Middle frontal gyrus (tissue), 1 donor: ENCODE measurements around the gene LMOD2.
"Not testable (repeated sequence)": the region's sequence is repeated elsewhere in the genome, so short reads cannot be mapped to it uniquely, and the experiment has no call there.

Source experiments
- DNase-seq: peaks from one replicate; pipeline ENCODE4 v3.0.0-alpha.2; 2015; ENCODE audit warnings: low spot score; ENCODE audit errors: extremely low spot score

Gene LMOD2, protein sequence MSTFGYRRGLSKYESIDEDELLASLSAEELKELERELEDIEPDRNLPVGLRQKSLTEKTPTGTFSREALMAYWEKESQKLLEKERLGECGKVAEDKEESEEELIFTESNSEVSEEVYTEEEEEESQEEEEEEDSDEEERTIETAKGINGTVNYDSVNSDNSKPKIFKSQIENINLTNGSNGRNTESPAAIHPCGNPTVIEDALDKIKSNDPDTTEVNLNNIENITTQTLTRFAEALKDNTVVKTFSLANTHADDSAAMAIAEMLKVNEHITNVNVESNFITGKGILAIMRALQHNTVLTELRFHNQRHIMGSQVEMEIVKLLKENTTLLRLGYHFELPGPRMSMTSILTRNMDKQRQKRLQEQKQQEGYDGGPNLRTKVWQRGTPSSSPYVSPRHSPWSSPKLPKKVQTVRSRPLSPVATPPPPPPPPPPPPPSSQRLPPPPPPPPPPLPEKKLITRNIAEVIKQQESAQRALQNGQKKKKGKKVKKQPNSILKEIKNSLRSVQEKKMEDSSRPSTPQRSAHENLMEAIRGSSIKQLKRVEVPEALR

DNA sequence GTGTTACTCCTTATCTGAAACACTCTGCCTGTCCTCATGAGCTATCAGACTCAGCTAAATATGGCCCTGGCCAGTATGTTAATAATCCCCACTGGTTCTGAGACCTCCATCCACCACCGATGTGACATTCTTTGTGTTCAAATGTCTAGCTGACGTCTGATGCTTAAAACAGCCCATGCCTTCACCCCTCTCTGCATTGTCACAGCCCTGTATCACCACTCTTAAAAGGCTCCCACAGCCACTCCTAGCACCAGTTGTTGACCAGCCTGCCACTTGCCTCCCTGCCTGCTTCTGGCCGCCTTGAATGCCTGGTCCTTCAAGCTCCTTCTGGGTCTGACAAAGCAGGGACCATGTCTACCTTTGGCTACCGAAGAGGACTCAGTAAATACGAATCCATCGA is at the start of gene LMOD2:
Gene LMOD2 (plus strand): TSS at position 253 of the 400 bp plus-strand sequence. CDS start 98 bp downstream, at position 351.
- no peak for DNase-seq

DNA sequence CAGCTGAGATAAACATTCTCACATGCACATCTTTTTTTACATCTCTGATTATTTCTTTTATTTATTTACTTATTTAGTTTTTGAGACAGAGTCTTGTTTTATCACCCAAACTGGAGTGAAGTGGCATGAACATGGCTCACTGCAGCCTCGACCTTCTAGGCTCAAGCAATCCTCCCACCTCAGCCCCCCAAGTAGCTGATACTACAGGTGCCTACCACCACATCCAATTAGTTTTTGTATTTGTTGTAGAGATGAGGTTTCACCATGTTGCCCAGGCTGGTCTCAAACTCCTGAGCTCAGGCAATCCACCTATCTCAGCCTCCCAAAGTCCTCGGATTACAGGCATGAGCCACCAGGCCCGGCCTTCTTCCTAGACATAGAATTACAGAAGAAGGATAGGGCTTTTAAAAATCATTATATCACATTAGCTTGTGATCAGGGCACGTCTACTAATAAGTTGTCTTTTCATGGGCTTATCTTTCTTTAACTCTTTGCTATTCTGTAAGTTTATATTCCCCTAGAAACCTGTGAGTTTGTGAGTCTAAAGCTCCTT is 48.2 kb upstream of the LMOD2 start:
- no peak for DNase-seq

DNA sequence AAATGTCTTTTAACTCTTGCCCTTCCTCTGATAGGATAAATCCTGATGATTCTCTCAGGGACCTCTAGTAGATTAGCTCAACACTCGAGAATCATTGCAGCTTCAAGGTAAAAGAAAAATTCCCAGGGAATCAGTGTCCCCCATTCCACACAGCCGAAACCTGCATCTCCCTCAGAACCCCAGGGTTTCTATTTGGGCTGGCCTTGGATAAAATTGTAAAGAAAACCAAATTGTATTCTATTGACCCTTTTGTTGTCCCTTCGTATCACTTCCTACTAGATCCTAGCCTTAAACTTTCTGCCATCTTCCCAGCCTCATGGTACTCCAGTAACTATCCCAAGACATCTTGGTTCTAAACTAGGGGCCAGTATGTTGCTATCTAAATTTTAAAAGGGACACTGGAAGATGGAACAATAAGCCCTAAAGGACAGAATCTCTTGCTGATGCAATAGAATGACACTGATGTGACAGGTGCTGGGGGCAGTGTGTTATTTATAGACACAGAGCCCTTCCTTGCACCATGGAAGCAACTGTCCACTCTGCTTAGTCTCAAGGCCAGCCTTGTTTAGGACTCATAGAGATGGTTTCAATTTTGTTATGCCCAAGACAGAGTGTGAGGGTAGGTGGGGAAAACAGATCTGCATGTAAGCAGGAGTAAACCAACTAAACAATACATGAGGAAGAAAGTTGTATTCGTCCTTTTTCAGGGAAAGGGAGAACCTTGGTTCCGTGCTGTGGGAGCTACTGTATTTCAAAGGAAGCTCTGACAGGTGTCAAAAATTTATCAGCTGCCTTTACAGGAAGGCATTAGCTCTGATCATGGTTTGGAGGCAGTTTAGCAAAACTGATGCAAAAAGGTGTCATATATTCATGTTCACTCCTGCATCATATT is 46.4 kb upstream of the LMOD2 start:
- DNase-seq: no peak

DNA sequence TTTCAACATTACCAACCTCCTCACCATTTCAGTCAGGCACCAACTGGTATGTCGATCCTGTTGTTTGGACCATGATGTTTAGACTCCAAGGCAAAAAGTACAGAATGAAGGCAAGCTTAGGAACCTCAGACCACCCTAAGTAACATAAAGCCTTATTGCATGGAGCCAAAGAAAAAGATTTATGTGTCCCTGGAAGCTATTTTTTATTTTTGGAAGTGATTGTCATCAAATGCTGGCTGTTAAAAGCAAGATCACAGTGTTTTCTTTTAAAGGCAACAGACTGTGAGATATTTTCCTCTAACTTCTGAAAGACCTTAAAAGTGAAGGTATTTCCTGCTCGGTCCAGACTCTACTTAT is 45.8 kb upstream of the LMOD2 start:
- no peak for DNase-seq

DNA sequence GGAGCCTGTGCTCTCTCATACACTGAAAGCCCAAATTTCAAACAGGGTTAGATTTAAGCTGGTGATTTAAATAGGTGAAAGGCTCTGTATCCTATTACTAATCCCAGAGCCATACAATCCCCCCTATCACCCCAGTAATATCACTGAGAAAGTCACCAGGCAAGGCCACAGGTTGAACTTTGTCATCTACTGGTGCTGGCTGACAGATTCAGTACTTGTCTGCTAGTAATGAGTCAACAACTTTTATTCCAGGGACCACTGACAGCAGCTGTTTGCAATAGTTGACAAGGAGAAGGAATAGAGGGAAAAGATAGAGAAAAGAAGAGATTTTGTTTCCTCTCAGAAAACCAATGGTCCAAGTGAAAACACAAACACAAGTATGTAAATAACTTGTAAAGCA is 43.6 kb upstream of the LMOD2 start:
- DNase-seq: no peak

DNA sequence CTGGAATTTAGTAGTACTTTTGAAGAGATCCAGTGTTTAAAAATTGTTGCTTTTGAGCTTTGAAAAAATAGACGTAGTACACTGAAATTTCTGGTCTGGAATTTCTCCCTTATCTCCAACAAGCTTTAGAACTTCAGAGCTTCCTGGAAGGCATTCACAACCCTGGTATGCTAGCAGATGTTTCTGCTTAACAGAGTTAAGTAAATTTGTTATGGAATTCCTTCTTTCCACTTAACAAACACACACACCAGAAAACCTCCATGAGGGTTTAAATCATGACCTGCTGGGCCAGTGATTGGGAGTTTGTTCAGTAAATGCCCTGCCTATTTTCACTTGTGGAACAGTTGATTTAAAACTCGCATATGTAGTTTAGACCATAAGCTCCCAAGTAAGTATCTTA is 40.3 kb upstream of the LMOD2 start:
- no peak for DNase-seq

DNA sequence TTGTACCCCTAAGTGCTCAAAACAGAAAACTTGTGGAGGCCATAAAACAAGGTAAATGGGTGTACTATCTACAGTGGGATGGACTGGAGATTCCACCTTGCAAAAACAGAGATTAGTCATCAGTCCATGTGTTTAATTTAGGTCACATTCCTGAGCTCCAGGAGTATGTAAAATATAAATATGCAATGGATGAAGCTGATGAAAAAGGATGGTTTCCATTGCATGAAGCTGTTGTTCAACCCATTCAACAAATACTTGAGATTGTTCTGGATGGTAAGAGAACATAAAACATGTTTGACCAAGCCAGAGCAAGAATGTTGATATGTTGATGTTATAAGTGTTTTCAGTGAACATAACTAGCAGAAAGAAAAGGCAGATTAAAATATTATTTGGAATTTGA is 39.4 kb upstream of the LMOD2 start:
- no peak for DNase-seq

DNA sequence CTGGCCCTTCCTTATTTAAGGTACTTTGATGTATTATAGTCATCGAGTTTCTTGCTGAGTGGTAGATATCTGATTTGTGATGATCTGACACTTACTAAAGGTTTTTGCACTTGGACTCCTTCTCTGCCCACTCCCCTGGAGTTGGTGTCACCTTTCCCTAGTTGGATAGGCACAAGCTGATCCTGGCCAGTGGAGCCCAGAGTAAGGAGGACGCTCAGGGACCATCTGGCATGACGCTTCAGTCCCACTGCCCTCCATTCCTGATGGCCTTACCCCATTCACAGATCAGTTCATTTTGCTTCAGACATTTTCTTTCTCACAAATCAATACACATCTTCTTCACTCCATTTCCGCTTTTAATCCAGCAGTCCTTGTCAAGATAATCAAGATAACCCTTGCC is 34.0 kb upstream of the LMOD2 start:
- no peak for DNase-seq

DNA sequence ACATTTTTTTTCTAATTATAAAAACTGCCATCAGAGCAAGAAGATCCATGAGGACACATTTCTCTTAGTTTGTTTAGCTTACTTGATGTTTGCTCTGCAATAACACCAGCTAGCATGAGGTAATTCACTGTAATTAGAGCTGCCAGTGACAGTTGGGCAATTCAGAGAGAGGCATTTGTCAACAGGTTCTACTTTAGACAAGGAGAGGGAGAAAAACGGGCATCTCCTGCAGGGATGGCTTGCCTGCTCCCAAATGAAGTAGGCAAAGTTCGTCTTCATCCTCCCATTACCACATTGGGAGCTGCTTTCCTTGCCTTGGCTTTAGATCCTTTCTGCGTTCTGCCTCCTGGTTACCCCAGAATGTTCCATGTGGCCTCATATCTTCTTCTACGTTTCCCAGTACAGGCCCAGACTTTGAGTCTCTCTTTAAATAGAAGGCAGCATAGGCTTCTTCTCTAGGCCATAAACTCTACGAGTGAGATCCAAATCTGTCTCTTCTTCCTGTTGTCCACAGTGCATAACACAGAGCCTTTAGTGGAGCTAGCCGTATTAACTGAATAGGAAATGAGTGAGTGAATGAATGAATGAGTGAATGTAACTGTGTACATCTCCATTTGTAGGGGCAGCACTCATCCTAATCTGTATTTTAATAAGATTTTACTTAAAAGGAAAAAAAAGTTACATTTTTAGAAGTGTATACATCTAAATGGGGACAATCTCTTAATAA is 32.8 kb upstream of the LMOD2 start:
- no peak for DNase-seq

DNA sequence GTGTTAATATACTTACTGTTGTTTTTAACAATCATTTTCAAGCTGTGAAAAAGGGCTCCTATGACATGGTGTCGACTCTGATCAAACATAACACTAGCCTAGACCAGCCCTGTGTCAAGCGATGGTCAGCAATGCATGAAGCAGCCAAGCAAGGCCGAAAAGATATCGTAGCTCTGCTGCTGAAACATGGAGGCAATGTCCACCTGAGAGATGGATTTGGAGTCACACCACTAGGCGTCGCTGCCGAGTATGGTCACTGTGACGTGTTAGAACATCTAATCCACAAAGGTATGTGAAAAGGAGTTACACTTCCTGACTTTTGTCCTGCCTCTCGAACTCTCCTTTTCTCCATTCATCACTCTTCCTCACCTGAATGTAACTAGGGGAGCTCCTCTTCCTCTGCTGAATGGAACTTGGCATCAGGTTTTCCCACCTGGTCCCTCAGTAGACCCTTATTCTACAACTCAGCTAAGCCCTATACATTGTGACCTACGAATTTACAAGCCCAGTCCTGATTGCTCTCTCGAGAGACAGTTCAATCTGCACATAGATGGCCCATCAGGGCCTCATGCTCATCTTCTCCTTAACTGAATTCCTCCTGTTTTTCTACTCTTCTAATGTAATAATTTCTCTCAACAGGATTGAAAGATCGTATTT is 31.0 kb upstream of the LMOD2 start:
- no peak for DNase-seq

DNA sequence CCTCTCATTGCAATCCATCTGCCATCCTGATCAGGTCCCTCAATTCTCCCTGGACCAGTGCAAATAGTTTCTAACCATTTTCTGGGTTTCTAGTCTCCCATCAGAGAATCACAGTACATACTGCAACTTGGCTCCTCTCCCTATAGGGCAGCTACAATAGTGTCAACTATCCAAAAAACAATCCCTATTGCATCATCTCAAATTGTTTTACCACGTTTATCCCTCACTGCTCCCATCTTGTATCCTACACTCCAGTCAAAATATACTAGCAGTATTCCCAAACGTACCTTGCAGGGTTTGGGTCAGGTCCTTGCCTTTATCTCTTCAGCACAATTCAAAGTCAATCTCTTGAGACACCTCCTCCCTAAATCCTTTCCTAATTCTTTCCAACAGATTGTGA is 30.4 kb upstream of the LMOD2 start:
- DNase-seq: no peak

DNA sequence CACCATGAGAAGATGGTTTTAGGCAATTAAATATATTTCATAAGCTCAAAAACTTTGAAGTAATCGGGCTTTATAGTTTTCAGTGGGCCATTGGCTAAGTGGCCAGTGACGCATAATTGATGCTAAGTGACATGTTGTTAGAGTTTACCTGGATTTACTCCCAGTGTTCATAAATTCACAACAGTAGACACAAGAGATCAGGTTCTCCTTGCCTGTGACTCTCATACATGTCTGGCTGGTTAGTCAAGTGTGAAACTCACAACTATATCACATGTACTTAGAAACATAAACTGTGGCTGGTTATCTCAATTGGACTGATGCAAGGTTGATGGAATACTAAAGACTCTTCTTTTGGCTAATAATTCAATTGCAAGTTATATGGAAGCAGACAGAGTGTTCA is 27.8 kb upstream of the LMOD2 start:
- no peak for DNase-seq

DNA sequence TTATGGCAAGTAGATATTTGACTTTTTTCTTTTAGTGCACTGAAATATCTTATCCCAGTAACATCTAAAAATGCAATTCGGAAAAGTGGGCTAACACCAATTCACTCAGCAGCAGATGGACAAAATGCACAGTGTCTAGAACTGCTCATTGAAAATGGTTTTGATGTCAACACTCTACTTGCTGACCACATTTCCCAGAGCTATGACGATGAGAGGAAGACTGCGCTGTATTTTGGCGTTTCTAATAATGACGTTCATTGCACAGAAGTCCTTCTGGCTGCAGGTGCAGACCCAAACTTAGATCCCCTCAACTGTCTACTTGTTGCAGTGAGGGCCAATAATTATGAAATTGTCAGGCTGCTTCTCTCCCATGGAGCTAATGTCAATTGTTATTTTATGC is 26.8 kb upstream of the LMOD2 start:
- no peak for DNase-seq

DNA sequence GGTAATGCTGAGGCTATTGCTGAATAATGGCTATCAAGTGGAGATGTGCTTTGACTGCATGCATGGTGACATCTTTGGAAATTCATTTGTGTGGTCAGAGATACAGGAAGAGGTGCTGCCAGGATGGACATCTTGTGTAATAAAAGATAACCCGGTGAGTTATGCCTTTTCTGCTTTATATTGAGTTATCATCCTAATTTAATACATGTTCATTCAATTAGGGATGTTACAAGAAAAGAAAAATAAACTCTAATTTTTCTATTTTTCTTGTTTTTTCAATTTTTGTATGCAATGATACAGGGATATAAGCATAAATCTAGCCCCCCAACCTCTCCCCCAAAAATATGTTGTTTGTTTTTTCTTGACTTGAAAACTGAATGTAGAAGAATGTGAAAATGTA is 26.4 kb upstream of the LMOD2 start:
- no peak for DNase-seq

DNA sequence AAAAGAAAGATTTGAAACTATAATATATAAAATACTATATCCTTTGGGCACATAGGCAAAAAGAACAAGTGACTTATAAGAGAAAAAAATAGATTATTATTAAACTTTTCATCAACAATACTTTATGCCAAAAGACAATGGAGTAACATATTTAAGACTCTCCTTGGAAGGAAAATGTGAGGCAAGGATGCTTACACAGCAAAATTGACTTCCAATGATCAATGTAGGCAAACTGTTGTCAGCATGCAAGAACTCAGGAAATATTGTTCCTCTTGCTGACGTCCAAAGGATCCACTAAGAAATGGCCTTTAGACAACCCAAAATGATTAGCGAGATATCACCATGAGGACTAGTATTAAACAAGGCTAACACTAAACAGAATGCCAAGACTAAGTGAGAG is 22.9 kb upstream of the LMOD2 start:
- DNase-seq: no peak

DNA sequence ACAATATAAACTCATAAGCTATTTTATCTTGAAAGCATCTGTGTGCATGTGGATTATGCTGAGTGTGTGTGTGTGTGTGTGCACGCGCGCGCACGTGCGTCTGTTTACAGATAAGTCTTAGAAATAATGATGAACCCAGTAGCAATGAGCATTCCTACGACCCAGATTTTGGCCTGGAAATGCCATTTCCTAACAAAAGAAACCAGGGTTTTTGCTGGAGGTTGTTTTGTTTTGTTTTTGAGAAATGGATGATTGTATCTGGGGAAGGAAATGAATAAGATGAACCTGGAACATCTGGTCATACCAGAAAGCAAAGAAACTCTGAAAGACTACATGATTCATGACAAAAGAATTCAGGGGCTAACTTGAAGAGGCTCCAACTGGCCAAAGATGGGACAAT is 22.1 kb upstream of the LMOD2 start:
- no peak for DNase-seq

DNA sequence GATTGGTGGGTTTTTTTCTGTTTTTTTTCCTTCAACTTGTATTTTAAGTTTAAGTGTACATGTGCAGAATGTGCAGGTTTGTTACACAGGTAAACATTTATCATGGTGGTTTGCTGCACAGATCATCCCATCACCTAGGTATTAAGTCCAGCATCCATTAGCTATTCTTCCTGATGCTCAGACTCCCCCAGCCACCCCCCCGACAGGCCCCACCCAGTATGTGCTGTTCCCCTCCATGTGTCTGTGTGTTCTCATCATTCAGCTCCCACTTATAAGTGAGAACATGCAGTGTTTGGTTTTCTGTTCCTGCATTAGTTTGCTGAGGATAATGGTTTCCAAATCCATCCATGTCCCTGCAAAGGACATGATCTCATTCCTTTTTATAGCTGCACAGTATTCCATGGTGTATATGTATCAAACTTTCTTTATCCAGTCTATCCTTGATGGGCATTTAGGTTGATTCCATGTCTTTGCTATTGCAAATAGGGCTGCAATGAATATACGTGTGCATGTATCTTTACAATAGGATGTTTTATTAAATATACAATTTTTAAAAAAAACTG is 21.6 kb upstream of the LMOD2 start:
- DNase-seq: not testable (repeated sequence)

DNA sequence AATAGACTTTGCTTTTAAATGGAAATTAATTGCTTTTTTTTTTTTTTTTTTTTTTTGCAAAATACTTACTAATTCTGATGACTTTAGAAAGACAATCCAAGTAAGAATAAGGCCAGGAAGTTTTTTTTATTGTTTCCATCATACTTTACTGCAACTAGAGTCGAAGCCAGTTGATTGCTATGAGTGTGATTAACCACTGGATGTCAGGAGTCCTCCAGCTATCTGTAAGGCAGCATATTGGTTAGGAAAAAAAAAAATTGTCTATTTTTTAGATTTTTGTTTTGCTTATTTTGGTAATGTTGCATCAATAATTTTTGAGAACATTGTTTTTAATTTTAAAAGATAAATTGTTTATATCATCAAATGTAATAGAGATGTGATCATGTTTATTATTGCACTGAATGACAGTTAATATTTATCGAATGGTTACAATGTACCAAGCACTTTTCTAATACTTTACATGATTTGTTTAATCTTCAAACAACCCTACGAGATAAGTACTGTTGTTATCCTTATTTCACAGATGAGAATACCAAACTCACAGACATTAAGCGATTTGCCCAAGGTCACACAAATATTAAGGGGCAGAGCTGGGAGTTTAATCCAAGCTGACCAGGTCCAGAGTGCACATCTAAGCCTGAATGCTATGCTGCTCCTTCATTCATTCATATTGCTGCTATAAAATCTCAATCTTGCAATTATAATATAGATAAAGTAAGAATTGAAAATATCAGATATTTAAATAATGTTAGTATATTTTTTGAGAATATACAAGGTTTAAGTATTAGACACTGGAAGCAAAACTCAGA is 19.9 kb upstream of the LMOD2 start:
- DNase-seq: no peak

DNA sequence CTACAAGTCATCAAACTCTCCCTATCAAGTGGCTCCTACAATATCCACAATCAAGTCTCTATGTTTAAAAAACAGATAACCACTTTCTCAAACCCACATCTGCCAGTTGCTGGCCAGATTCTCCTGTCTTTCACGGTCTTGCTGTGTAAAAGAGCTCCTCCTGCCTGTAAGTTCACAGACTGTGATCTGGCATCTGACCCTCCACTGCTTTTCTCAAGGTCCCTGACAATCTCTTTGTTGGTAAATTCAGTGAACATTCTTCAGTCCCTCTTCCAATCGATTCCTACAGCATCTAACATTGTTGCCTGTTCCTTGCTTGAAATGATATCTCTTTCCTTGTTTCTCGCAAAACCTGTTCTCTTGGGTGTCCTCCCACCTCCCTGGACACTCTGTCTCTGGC is 18.5 kb upstream of the LMOD2 start:
- no peak for DNase-seq

DNA sequence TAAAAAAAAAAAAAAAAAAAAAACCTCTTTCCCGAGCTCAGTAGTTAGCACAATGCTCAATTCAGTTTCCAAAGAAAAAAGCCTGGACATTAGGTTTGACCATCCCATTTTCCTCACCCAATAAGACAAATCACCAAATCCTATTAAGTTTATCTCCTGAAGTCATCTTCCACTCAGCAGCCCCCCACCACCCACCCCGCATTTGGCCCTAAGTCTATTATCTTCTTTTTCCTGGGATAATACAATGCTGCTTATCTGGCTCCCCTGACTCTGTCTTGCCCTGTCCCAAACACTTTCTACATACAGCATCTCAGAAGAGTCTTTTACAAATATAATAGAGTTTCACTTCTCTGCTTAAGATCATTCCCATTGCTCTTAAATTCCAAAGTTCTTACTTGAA is 17.8 kb upstream of the LMOD2 start:
- no peak for DNase-seq
